ENCODE results near the gene NXPE1.

DNA sequence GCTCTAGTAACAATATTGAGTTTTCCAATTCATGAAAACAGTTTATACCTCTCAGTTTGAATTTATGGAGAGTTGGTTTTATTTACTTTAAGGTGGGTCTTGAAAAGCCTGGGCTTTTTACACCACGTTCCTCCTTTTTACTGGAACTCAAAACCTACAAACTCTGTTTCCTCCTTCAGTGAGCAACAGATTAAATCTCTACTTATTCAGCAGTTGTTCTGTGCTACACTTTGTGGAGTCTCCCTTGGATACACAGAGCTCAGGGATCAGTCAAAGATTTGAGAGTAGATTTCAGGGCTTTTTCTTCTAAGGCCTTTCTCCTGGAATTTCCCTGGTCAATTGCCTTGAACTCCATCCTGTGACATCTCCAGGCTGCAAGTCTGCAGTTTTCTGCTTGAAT, 3.5 kb downstream of the NXPE1 start:
- TF ChIP-seq, protein P1, sequence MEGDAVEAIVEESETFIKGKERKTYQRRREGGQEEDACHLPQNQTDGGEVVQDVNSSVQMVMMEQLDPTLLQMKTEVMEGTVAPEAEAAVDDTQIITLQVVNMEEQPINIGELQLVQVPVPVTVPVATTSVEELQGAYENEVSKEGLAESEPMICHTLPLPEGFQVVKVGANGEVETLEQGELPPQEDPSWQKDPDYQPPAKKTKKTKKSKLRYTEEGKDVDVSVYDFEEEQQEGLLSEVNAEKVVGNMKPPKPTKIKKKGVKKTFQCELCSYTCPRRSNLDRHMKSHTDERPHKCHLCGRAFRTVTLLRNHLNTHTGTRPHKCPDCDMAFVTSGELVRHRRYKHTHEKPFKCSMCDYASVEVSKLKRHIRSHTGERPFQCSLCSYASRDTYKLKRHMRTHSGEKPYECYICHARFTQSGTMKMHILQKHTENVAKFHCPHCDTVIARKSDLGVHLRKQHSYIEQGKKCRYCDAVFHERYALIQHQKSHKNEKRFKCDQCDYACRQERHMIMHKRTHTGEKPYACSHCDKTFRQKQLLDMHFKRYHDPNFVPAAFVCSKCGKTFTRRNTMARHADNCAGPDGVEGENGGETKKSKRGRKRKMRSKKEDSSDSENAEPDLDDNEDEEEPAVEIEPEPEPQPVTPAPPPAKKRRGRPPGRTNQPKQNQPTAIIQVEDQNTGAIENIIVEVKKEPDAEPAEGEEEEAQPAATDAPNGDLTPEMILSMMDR (IDR thresholded peaks at IDR 0.05): no peak
- TF ChIP-seq POLR2A (IDR thresholded peaks at IDR 0.05) (no peak), EP300 (IDR thresholded peaks at IDR 0.05; ENCODE audit: low read depth) (no peak), POLR2AphosphoS5 (IDR thresholded peaks at IDR 0.05) (peak in 1 of 3 donors; percentile 66)

Measured in transverse colon (tissue), 4 donors.